Sigmoid colon (tissue), 4 donors: ENCODE measurements around the gene MBD2.

ENCODE experiments used
- CTCF ChIP-seq, 4 experiments: fragments of 450-650 bp in 3 of 4; fragments of 200-600 bp in 1 of 4; IDR thresholded peaks; one replicate each; pipeline ENCODE4 v1.5.1; 2016 to 2019; ENCODE audit warnings: antibody characterized with exemption in 4 of 4, mild to moderate bottlenecking in 3 of 4, moderate library complexity in 2 of 4
- POLR2AphosphoS5 ChIP-seq, 4 donors: sonication (generic); formaldehyde crosslinking; IDR thresholded peaks; one replicate each; pipeline ENCODE4 v1.6.1; 2017; ENCODE audit warnings: antibody characterized with exemption in 4 of 4

- TF ChIP-seq CTCF (IDR thresholded peaks at IDR 0.05), result peak in 1 of 4 experiments; percentile 21
- TF ChIP-seq POLR2AphosphoS5 (IDR thresholded peaks at IDR 0.05), result no peak
Observed at GRCh38 chr18:54127759-54128378, 96.6 kb downstream of the MBD2 start.
